NOMO-1 treated with DMSO at 0.1 percent for 48 hours (cell line): ENCODE data around the gene INPP5K.

Source experiments
- DNase-seq: peaks from one replicate; lab custom pipeline; 2025; ENCODE audit not compliant: unreplicated experiment; lab: John Stamatoyannopoulos, UW

INPP5K gene

GRCh38 chr17:1486802-1487695, 29.4 kb downstream of the INPP5K start:
- DNase-seq: no peak

GRCh38 chr17:1485423-1486376, 30.7 kb downstream of the INPP5K start:
- peak; percentile 27 for DNase-seq

GRCh38 chr17:1484676-1485422, 31.6 kb downstream of the INPP5K start:
- peak; percentile 15 for DNase-seq

- DNase-seq: no peak
Measured at GRCh38 chr17:1484060-1484535, 32.3 kb downstream of the INPP5K start.

GRCh38 chr17:1482680-1483079, 33.7 kb downstream of the INPP5K start:
- no peak for DNase-seq

- no peak for DNase-seq
Measured at GRCh38 chr17:1481736-1482135, 34.7 kb downstream of the INPP5K start.

- no peak for DNase-seq
Measured at GRCh38 chr17:1480747-1481465, 35.5 kb downstream of the INPP5K start.

- no peak for DNase-seq
Measured at GRCh38 chr17:1478418-1478817, 38.0 kb downstream of the INPP5K start.

- DNase-seq: no peak
Measured at GRCh38 chr17:1475321-1475854, 41.0 kb downstream of the INPP5K start.

- DNase-seq: no peak
Measured at GRCh38 chr17:1474402-1475189, 41.8 kb downstream of the INPP5K start.

GRCh38 chr17:1473841-1474240, 42.6 kb downstream of the INPP5K start:
- DNase-seq: no peak

- DNase-seq: no peak
Measured at GRCh38 chr17:1473170-1473569, 43.2 kb downstream of the INPP5K start.

- DNase-seq: no peak
Measured at GRCh38 chr17:1471911-1472821, 44.2 kb downstream of the INPP5K start.

- no peak for DNase-seq
Measured at GRCh38 chr17:1471490-1471889, 44.9 kb downstream of the INPP5K start.

GRCh38 chr17:1470755-1471462, 45.5 kb downstream of the INPP5K start:
- no peak for DNase-seq

GRCh38 chr17:1470071-1470754, 46.2 kb downstream of the INPP5K start:
- DNase-seq: no peak
